ENCODE measurements around the gene SULT1C4.
A peak's percentile ranks its signal among the peaks of the same experiment; 100 is the strongest.
"Not testable (repeated sequence)": the region's sequence is repeated elsewhere in the genome, so short reads cannot be mapped to it uniquely, and the experiment has no call there.

Gene SULT1C4

DNA sequence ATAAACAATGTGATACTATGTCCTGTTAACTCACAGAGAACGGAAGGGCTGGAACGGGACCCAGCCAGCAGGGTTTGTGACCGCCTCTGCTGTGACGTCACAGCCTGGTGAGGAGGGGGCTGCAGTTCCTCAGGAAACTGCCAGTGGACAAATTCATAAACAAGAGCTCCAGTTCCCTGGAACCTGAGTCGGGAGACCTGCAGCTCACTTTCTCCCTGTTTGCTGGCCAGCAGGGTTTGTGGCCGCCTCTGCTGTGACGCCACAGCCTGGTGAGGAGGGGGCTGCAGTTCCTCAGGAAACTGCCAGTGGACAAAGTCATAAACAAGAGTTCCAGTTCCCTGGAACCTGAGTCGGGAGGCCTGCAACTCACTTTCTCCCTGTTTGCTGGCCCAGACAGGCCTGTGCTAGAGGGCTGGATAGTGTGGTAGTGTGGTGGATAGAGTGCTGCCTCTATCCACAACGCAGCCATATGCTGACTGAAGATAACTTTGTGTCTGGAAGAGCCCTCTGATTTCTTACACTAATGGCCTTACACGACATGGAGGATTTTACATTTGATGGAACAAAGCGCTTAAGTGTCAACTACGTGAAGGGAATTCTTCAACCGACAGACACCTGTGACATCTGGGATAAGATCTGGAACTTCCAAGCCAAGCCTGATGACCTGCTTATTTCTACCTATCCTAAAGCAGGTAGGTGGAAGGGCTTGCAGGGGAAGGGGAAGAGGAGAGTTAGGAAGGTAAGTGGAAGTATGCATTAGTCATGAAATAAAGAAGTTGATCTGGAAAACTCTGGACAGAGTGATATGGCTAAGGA, at the start of gene SULT1C4:
Gene SULT1C4, plus strand, starts transcription at position 140 of the 816 bp plus-strand sequence. Its CDS starts 384 bp downstream, at position 524.
- peak; percentile 35 for DNase-seq (ENCODE audit: low read depth)

DNA sequence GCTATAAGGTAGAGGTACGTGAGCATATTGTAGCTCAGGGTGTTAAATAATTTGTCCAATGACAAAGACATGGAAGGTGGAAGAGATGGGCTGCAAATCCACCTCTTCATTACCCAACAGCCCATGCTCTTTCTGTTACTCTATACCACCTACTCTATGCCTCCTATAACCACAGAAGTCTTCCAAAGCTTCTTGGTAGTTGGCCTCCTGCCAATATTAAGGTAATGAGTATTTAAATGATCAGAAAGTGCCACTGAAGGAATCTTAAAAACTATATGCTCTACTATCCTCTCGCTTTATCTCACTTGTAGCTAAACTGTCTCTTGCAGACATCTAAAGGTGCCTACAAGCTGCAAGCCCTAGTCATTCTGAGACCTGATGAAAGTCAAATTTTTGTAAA, 48.0 kb upstream of the SULT1C4 start:
- DNase-seq (ENCODE audit: low read depth): no peak

- DNase-seq (ENCODE audit: low read depth): peak; percentile 35
Measured at GRCh38 chr2:108330979-108331378, 46.8 kb upstream of the SULT1C4 start.

DNA sequence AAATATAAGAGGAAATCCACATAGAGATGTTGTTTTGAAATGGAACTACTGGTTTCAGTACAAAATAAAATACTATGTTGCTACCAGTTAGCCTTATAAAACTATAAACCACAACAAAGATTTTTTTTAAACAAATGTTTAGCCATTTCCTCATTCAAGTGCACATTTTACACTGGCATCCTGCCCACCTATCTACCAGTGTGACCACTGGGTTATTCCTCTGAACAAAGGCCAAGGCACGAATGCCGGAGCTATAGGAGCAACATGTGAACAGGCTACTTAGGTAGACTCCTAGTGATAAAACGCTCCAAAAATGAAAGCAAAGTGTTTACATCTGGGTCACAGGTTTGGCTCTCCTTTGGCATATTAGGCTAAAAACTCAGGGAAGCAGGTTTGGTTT, 31.8 kb upstream of the SULT1C4 start:
- DNase-seq (ENCODE audit: low read depth): no peak

DNA sequence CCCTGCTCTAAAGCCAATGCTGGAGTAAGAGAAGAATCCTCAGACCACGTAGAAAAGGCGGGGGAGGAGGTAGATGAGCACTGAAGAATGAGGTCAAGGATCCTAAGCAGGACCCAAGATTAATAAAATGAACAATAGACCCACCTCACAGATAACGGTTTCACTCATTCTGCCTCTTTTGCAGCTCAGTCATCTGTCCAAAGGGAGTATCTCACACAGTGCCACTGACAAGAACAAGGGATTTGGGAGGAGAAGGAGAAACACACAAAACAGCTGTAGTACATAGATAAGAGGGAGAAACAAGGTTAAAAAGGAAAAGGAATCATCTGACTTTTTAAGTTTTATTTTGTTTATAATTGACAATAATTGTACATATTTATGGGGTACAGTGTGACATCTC, 30.9 kb upstream of the SULT1C4 start:
- DNase-seq (ENCODE audit: low read depth): no peak

GRCh38 chr2:108347786-108348185, 30.0 kb upstream of the SULT1C4 start:
- DNase-seq (ENCODE audit: low read depth): no peak

GRCh38 chr2:108348816-108349570, 28.8 kb upstream of the SULT1C4 start:
- DNase-seq (ENCODE audit: low read depth): no peak

DNA sequence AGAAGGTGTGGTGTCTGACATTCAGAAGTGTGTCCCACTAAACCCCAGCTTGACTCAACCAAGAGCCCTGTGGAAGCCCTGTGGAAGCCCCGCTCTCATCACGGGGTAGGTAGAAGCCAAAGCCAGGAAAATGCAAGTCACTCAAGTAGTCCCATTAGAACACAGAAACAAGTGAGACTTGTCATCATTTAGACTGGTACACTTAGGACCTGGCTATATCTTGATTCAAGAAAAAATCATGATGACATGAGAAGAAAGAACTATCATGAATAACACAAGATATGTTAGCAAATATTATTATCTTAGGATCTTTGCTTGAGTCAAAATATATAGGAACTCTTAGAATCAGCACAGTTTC, 28.2 kb upstream of the SULT1C4 start:
- DNase-seq (ENCODE audit: low read depth): no peak

- DNase-seq (ENCODE audit: low read depth): peak; percentile 22
Measured at GRCh38 chr2:108351889-108352288, 25.9 kb upstream of the SULT1C4 start.

DNA sequence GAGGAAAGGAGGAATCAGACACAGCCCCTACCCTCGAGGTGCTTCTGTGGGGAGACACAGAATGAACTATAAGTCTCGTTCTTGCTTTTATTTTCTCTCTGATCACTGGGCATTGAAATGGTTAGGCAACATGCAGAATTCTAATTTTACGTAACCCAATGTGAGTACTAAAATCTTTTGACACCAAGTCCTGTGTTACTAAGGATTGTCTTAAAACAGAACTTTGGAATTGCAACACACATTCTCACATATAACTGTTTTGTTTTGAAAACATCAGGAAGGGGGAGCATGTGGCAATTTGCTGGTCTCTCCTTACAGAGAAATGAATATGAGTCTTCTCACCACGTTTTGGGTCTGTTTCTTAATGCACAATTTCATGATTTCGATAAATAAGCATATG, 23.6 kb upstream of the SULT1C4 start:
- DNase-seq (ENCODE audit: low read depth): peak; percentile 26

- DNase-seq (ENCODE audit: low read depth): no peak
Measured at GRCh38 chr2:108355906-108356734, 21.6 kb upstream of the SULT1C4 start.

GRCh38 chr2:108359336-108359735, 18.4 kb upstream of the SULT1C4 start:
- DNase-seq (ENCODE audit: low read depth): not testable (repeated sequence)

GRCh38 chr2:108360776-108361468, 16.8 kb upstream of the SULT1C4 start:
- DNase-seq (ENCODE audit: low read depth): no peak

DNA sequence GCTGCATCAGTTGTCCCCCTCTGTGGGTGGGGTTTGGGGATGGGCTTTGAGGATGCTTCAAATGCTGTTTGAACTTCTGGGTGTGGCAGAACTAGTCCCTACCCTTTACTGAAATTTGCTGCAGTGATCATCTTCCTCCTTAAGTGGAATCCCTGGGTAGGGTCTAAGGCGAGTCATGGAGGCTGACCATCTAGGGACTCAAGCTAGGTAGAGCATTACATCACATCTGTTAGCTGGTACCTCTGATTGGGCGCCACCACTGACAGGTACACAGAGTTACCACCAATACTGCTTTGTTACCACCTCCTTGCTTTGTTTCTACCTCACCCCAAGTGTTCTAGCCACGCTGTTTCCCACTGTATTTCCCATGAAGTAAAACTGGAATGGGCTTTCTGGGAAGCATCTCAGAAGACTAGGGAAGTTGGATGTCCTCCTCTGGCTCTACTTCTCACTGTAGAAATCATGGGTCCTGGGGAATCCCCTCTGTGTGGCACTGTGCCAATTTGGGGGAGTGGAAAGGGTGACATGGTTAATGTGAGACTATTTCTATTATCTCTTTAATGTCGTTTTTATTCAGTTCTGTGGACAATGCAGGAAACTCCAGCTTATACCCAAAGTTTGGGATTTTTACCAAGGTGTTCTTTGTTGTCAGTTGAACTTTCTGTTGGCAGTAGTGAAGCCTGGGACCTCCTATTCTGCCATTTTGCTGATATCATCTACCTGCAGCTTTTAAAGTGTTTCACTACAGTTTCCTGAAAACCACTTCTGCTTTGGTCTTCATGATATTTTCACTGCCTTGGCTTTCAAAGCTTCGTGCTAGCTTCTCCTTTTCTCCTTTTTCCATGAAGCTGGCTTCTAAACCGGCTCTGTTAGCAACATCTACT, 14.5 kb upstream of the SULT1C4 start:
- no peak for DNase-seq (ENCODE audit: low read depth)

DNA sequence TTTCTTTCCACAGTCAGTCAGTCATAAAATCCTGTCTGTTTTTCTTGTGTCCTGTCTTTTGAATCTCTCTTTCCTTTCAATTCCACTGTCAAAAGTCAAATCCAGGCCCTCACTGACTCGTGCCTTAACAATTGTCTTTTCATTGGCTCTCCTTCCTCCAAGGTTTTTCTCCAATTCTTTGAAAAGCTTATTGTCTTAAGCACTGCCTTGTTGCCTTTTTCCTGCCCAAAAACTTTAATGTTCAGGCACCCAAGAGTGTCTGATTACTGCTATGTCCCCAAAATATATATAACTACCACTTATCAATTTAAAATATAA, 13.9 kb upstream of the SULT1C4 start:
- no peak for DNase-seq (ENCODE audit: low read depth)

DNA sequence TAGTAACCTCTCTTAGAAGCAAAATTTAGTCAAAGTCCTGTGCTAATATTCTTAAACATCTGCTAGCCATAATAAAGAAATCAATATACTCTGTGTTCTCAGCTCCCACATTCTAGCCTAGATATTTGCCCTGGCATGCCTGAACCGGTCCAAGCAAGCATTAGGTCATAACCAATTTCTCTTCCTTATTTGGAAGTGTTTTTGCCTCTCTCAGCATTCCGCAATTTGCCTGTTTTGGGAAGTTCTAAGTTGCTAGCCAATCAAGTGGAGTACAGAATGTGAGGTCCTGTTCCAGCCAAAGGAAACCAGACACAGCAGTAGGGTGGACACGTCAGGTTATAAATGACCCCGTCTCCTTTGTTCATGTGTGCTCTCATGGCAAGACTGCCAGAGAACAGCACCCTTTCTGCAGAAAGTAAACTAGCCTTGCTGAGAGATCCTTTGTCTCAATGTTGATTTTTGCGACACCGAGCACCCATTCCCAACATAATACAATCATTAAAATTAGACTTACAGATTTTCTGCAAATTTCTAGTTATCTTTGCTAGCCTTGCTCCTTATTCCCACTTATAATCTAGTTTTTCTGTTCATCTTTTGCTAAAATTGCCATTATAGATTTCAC, 13.0 kb upstream of the SULT1C4 start:
- peak; percentile 43 for DNase-seq (ENCODE audit: low read depth)

DNA sequence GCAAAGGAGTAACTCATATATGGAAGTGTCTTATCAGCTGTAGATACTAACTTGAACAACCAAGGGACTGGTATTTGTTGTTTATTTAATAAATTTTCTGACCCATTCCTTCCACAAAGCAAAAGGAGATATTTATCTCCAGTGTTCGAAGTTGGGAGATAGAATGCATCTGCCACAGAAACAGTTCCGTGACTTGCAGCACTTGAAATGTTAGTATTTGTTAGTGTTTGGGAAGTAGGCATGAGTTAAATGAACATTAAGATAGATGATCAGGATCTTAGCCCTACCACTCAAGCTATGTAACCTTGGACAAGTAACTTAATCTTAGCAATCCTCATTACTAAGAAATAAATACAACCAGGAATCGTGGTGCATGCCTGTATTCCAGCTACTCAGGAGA, 12.1 kb upstream of the SULT1C4 start:
- no peak for DNase-seq (ENCODE audit: low read depth)

DNA sequence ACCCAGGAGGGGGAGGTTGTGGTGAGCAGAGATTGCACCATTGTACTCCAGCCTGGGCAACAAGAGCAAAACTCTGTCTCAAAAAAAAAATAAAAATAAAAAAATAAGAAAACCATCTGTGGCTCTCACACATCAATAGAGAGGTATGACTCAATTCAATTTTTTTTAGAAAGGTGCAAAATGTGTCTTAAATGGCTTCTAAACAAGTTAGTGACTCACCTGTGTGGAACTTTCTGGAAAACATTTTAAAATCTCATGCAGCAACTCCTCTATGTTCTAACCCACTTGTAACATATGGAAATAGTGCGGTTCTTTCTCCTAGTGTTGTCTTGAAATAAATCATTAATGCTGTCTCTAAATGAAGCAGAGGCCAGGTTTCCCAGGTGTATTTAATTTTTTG, 10.7 kb upstream of the SULT1C4 start:
- no peak for DNase-seq (ENCODE audit: low read depth)

DNA sequence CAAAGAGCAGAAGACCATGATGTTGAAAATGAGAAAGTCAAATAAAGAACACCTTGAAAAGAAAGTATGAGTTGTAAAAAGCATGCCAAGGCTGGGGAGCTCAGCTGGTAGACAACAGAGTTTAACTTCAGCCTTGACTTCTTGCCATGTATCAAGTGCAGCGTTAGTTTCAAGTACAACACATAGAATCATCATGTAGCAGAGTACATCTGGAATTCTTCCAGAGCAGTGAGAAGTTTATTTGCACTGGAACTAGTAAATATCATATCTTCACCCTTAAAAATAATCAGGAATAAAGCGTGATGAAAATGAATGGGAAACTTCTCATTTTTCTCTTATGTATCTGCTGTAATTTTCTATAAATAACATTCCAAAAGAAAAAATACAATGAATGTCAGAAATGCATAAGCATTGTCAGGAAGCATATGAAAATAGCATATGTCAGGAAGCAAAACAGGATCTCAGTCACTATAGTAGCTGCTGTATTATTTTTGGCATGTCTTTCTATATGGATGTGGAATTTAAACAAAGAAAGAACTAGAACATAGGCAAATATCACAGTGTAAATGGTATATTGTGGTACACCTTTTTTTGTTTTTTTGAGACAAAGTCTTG, 10.1 kb upstream of the SULT1C4 start:
- no peak for DNase-seq (ENCODE audit: low read depth)

DNA sequence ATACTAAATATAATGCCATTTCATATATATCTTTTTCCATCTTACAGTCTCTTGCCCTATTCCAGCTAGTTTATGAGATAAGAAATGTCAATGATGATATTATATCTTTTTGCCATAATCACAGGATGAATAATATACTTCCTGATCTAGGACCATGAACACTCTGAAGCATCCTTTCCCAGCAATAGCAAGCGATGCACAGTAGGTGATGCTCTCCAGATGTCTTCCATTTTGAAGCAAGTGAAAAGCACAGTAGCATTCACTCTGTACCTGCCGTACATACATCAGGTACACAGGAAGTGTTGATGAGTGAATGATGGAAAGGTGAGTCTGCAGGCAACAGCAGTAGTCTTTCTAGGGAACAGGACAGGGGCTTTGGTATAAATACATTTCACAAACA, 8.6 kb upstream of the SULT1C4 start:
- no peak for DNase-seq (ENCODE audit: low read depth)
